Measurements from ENCODE around the gene CAMK4.
"Not testable (repeated sequence)": the region's sequence is repeated elsewhere in the genome, so short reads cannot be mapped to it uniquely, and the experiment has no call there.

The CAMK4 gene

DNA sequence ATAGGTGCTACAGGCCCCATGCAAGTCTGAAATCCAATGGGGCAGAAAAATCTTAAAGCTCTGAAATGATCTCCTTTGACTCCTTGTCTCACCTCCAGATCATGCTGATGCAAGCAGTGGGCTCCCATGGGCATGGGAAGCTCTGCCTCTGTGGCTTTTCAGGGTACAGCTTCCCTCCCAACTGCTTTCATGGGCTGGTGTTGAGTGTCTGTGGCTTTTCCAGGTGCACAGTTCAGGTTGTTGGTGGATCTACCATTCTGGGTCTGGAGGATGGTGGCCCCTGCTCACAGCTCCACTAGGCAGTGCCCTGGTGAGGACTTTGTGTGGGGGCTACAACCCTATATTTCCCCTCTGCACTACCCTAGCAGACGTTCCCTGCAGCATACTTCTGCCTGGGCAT, 184.6 kb downstream of the CAMK4 start:
- TF ChIP-seq, protein P1, sequence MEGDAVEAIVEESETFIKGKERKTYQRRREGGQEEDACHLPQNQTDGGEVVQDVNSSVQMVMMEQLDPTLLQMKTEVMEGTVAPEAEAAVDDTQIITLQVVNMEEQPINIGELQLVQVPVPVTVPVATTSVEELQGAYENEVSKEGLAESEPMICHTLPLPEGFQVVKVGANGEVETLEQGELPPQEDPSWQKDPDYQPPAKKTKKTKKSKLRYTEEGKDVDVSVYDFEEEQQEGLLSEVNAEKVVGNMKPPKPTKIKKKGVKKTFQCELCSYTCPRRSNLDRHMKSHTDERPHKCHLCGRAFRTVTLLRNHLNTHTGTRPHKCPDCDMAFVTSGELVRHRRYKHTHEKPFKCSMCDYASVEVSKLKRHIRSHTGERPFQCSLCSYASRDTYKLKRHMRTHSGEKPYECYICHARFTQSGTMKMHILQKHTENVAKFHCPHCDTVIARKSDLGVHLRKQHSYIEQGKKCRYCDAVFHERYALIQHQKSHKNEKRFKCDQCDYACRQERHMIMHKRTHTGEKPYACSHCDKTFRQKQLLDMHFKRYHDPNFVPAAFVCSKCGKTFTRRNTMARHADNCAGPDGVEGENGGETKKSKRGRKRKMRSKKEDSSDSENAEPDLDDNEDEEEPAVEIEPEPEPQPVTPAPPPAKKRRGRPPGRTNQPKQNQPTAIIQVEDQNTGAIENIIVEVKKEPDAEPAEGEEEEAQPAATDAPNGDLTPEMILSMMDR (IDR thresholded peaks at IDR 0.05; ENCODE audit: low read depth, low read length): no peak
- DNase-seq (ENCODE audit: low read depth, low spot score): no peak
- H3K4me3 ChIP-seq (ENCODE audit: low read depth, low read length): no peak overlapping the region
- in situ Hi-C loops (cut with HindIII; ENCODE audit: low sequenced_read_pairs): no loop called here

DNA sequence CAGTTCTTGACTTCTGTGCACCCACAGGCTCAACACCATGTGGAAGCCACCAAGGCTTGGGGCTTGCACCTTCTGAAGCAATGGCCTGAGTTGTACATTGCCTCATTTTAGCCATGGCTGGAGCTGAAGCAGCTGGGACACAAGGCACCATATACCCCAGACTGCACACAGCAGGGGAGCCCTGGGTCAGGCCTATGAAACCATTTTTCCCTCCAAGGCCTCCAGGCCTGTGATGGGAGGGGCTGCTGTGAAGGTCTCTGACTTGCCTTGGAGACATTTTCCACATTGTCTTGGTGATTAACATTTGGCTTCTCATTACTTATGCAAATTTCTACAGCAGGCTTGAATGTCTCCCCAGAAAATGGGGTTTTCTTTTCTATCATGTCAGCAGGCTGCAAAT, 185.1 kb downstream of the CAMK4 start:
- in situ Hi-C loops (cut with HindIII; ENCODE audit: low sequenced_read_pairs); H3K4me3 ChIP-seq (ENCODE audit: low read depth, low read length); DNase-seq (ENCODE audit: low read depth, low spot score): not testable (repeated sequence)

DNA sequence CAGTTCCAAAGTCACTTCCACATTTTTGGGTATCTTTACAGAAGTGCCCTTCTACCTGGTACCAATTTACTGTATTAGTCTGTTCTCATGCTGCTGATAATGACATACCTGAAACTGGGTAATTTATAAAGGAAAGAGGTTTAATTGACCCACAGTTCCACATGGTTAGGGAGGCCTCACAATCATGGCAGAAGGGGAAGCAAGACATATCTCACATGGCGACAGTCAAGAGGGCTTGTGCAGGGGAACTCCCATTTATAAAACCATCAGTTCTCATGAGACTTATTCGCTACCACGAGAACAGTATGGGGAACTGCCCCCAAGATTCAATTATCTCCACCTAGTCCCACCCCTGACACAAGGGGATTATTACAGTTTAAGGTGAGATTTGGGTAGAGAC, 185.9 kb downstream of the CAMK4 start:
- DNase-seq (ENCODE audit: low read depth, low spot score); H3K4me3 ChIP-seq (ENCODE audit: low read depth, low read length); in situ Hi-C loops (cut with HindIII; ENCODE audit: low sequenced_read_pairs): not testable (repeated sequence)

DNA sequence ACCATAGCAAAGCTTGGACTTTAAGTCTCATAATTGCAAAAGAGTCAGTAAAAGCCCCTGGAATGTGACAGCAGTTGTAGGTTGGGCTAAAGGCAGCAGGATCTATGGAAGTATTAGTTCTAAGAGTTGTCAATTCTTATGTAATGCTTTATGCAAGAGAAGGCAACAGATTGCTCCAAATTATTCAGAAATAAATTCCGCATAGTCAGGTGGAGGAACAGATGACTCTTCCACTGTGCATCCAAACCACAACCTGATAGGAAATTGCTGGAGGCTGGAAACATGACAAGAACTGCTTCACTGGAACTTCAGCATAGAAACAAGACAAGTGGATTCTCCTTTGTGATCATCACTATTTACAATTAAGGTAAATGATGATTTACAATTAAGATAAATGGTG, 187.1 kb downstream of the CAMK4 start:
- in situ Hi-C loops (cut with HindIII; ENCODE audit: low sequenced_read_pairs): no loop called here
- no peak overlapping the region for H3K4me3 ChIP-seq (ENCODE audit: low read depth, low read length)
- TF ChIP-seq, protein P1 (IDR thresholded peaks at IDR 0.05; ENCODE audit: low read depth, low read length): no peak
- DNase-seq (ENCODE audit: low read depth, low spot score): peak; percentile 32

DNA sequence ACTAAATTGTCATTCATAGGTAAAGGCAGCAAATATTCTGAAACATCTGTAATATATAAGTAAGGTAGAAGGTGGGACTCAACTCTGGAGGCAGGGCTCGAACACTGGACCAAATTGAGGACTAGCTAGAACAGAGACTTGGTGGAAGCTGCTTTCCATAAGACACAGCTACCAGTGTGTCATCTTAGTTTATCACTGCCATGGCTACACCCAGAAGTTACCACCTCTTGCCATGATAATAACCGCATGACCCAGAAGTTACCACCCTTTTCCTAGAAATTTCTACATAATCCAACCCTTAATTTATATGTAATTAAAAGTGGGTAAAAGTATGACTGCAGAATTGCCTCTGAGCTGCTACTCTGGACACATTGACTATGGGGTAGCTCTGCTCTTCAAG, 188.4 kb downstream of the CAMK4 start:
- TF ChIP-seq, protein P1 (IDR thresholded peaks at IDR 0.05; ENCODE audit: low read depth, low read length): no peak
- no peak overlapping the region for H3K4me3 ChIP-seq (ENCODE audit: low read depth, low read length)
- no peak for DNase-seq (ENCODE audit: low read depth, low spot score)
- in situ Hi-C loops (cut with HindIII; ENCODE audit: low sequenced_read_pairs): no loop called here

DNA sequence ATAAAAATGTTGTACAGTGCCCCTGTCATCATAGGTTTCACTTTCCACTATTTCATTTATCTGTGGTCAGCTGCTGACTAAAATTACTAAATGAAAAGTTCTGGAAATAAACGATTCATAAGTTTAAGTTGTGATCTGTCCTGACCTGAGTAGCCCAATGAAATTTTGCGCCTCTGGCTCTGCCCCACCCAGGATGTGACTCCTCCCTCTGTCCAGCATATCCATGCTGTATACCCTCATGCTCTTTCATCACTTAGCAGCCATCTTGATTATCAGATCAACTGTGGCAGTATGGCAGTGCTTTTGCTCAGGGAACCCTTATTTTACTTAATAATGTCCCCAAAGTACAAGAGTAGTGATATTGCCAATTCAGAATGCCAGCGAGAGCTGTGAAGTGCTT, 190.9 kb downstream of the CAMK4 start:
- TF ChIP-seq, protein P1 (IDR thresholded peaks at IDR 0.05; ENCODE audit: low read depth, low read length): no peak
- in situ Hi-C loops (cut with HindIII; ENCODE audit: low sequenced_read_pairs): no loop called here
- DNase-seq (ENCODE audit: low read depth, low spot score): no peak
- no peak overlapping the region for H3K4me3 ChIP-seq (ENCODE audit: low read depth, low read length)

DNA sequence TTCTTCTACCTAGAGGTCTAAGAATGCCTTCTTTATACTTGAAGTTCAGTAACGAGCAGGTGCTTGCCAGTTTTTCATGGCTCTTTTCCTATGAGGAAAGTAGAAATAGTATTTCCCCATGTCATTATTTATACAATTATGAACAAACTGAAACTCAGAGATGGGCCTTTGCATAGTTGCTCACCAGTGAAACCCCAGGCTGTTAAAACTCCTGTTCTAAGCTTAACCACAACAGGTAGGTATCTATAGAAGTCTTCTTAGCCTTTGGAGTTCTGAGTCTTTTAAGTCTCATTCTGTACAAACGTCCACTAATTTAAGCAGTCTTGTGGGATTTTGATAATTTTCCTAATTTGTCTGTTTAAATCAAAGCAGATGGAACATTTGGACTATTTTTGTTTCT, 198.1 kb downstream of the CAMK4 start:
- in situ Hi-C loops (cut with HindIII; ENCODE audit: low sequenced_read_pairs): no loop called here
- DNase-seq (ENCODE audit: low read depth, low spot score): no peak
- TF ChIP-seq, protein P1 (IDR thresholded peaks at IDR 0.05; ENCODE audit: low read depth, low read length): no peak
- H3K4me3 ChIP-seq (ENCODE audit: low read depth, low read length): no peak overlapping the region
